ENCODE measurements around the gene CHTOP.

Gene CHTOP

DNA sequence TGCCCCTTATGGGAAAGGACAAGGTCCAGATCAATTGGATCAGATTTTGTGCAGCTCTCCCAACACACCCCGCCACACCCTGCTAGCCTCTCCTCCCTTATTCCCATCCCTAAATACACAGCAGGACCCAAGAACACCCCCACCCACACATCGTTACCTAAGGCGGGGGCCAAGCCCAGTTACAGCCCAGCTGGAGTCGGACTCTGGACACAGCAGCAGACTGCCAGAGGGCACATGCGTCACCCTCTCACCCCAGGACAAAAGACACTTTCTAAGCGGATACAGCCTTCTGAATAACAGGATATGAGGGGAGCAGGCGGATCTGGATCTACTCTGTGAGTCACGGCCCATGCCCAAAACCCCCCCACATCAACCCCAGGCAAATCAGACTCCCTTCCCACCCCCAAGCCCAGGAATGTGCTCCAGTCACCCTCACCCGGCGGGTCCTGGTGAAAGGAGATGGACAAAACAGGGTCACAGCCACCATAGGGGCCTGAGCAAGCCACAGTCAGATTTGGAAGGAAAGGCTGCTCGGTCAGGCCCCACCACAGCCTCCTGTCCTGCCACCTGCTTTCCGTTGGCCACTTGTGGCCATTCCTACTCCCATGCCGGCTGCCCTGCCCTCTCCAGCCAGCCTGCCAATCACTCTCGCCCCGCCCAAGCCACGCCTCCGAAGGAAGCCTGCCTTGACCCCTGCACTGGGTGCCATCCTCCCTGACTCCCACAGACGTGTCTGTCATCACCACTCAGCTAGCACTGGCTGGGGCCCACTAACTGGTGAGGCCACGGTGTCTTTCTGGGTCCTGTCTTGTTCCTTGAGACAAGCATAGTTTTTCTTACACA lies 24.9 kb upstream of the CHTOP start:
- Mint-ChIP-seq H3K36me3 (ENCODE audit: low read depth) (no peaks in the 10 kb centered on the region), H3K27me3 (no peaks in the 10 kb centered on the region), H3K9me3 (no peaks in the 10 kb centered on the region), H3K27ac (no peak overlapping the region), H3K4me1 (ENCODE audit: low read depth) (no peaks in the 10 kb centered on the region), H3K4me3 (no peak overlapping the region)
- no peak for DNase-seq

DNA sequence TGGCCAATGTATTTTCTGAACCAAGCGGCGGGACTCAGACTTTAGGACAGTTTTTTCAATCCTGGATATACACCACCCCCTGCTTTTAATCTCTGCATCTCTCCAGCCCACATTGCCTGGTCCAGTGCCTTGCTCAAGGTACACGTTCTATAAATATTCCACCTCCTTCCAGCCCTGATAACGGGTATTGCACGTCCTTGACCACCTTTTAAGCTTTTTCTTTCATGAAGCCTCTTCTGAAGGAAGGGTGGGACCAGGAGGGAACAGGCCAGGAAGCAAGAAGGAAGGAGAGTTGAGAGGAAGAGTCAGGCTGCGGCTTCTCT lies 24.3 kb upstream of the CHTOP start:
- DNase-seq: no peak
- H3K9me3 Mint-ChIP-seq: no peaks in the 10 kb centered on the region
- no peaks in the 10 kb centered on the region for H3K36me3 Mint-ChIP-seq (ENCODE audit: low read depth)
- H3K27ac Mint-ChIP-seq: no peak overlapping the region
- H3K4me1 Mint-ChIP-seq (ENCODE audit: low read depth): no peaks in the 10 kb centered on the region
- no peak overlapping the region for H3K4me3 Mint-ChIP-seq
- no peaks in the 10 kb centered on the region for H3K27me3 Mint-ChIP-seq

DNA sequence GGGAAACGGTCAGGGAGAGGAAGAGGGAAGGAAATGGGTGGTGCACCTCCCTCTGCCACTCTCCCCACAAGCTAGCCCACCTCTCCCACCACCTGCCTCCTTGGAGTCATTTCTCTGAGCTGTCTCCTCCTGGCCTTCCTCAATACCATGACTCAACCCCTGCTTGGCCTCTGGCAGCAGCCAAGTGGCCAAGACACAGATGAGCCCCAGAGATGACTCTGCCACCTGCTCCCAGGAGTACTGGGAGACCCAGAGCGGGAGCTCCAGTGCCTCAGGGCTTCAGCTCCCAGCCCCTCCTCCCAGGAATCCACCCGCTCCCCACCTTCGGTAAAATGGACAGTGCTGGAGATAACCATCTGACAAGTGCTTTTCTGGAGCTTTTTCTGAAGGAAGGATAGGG lies 23.5 kb upstream of the CHTOP start:
- Mint-ChIP-seq H3K9me3 (no peaks in the 10 kb centered on the region), H3K27me3 (no peaks in the 10 kb centered on the region), H3K27ac (peak overlapping the region; percentile 55), H3K36me3 (ENCODE audit: low read depth) (no peaks in the 10 kb centered on the region), H3K4me3 (no peak overlapping the region), H3K4me1 (ENCODE audit: low read depth) (no peaks in the 10 kb centered on the region)
- no peak for DNase-seq

DNA sequence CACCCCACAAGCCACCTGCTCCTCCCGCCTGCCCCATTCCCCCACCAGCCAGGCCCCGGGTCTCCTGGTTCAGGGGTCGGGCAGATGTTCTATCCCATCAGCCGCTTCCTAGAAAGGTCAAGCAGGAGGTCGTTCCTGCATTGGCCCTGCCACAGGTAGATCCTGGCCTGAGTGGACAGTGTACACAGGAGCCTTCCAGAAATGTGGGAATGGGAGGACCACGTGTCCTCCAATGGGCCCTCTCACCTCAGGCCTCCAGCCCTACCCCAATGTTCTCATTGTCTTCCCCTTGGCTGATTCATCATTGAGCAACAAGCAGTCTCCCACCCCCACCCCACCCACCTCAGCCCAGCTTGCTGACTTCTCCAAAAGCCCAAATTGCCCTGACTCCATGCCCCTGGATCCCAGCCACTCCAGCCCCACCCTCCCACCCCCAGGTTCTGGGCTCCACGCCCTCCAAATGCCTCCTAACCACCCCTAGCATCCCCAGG lies 23.0 kb upstream of the CHTOP start:
- Mint-ChIP-seq H3K4me3 (no peak overlapping the region), H3K36me3 (ENCODE audit: low read depth) (no peaks in the 10 kb centered on the region), H3K9me3 (no peaks in the 10 kb centered on the region), H3K27ac (no peak overlapping the region), H3K4me1 (ENCODE audit: low read depth) (peaks cover 2% of the 10 kb centered on the region), H3K27me3 (no peaks in the 10 kb centered on the region)
- DNase-seq: no peak

DNA sequence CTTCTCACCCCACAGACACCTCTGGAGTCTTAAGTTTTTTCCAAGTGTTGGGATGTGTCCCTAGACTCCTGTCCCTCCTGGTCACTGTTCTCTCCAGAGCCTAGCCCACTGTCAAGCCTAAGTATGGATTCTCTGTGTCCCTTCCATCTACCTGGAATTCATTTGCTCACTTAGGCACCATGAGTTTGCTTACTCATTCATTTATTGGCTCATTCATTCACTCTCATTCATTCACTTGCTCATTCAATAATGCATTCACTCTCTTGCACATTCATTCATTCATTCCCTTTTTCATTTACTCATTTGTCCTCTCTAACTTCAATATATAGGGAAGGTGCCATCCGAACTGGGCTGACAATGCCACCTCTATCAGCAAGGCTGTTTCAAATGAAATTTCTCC lies 22.5 kb upstream of the CHTOP start:
- Mint-ChIP-seq H3K9me3 (no peaks in the 10 kb centered on the region), H3K27me3 (no peaks in the 10 kb centered on the region), H3K4me1 (ENCODE audit: low read depth) (peaks cover 5% of the 10 kb centered on the region), H3K4me3 (no peak overlapping the region), H3K36me3 (ENCODE audit: low read depth) (no peaks in the 10 kb centered on the region), H3K27ac (no peak overlapping the region)
- no peak for DNase-seq

DNA sequence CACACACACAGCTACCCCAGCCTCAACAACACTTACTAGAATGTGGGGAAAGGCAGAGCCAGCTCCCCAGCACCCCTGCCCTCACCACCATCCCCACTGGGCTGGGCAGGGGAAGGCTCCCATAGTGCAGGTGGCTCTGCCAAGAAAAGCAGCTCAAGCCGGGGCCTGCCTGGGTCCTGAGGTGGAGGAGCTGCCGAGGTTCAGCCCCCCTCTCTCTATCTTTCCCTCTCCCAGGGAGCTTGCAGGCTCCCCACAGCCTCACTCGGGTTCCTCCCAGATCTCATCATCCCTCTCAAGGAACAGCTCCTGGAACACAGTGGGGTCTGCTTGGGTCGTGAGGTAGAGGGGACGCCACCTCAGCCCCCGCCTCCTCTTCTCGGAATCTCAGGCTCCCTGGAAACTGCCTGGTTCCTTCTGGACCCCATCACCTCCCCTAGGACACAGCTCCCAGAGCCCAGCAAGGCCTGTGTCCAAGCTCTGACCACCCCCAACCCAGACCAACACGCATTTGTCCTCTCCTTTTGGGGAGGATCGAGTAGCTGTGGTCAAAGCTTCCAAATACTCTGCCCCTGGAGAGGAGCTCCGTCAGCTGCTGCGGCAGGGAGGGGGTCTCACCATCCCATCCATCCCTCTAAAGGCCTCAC lies 21.6 kb upstream of the CHTOP start:
- Mint-ChIP-seq H3K36me3 (ENCODE audit: low read depth) (no peaks in the 10 kb centered on the region), H3K27ac (no peak overlapping the region), H3K27me3 (no peaks in the 10 kb centered on the region), H3K4me1 (ENCODE audit: low read depth) (peaks cover 10% of the 10 kb centered on the region), H3K9me3 (no peaks in the 10 kb centered on the region), H3K4me3 (no peak overlapping the region)
- no peak for DNase-seq

DNA sequence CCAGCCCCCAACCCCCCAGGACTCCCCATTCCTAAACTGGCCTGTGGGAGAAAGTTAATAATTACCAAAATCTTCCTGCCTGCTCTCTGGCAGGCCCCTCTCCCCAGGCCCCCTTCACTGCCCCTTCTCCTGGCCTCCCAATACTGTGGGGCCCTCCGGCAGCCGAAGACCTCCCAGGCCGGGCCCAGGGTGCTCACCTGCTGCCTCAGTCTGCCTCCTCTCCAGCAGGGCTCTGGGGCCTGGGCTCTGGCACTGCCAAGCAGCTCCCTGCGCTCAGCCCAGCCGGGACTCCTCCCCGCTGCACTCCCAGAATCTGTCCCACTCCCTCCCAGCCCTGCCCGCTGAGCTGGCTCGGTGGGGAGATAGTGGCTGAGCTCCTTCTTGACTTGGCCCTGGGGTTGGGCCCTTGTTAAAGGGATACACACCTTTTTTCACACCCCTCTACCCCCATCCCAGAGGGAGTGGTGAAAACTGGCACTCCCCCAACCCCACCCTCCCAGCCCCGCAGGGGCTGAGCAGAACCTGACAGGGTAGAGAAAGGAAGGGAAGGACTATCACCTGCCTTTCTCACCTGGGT lies 21.0 kb upstream of the CHTOP start, which contains the start of gene S100A16:
Gene S100A16 (minus strand): TSS at position 383 of the 577 bp plus-strand sequence. CDS start 4,986 bp downstream, outside the sequence.
- Mint-ChIP-seq H3K4me1 (ENCODE audit: low read depth) (peaks cover 16% of the 10 kb centered on the region), H3K9me3 (no peaks in the 10 kb centered on the region), H3K27ac (no peak within 1 kb of the TSS), H3K4me3 (no peak within 1 kb of the TSS), H3K36me3 (ENCODE audit: low read depth) (no peaks in the 10 kb centered on the region), H3K27me3 (no peaks in the 10 kb centered on the region)
- DNase-seq: no peak

DNA sequence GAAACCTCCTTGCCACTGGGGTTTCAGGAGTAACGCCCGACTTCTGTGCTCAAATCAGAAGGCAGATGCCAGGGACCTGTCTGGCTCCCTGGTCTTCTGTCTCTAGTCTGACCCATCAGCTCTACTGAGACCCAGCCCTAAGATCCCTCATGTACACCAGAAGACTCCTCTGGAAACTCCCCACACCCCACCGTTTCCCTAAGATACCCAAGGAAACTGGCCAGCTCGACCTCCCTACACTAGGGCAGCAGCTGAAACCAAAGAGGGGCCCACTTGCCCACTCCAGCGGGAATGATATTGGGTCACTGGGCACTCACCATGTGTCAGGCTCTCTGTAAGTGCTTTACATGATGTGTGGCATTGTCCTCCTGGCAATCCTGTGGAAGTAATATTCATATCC lies 20.5 kb upstream of the CHTOP start:
- Mint-ChIP-seq H3K4me1 (ENCODE audit: low read depth) (peaks cover 18% of the 10 kb centered on the region), H3K4me3 (no peak overlapping the region), H3K27me3 (no peaks in the 10 kb centered on the region), H3K36me3 (ENCODE audit: low read depth) (no peaks in the 10 kb centered on the region), H3K27ac (no peak overlapping the region), H3K9me3 (no peaks in the 10 kb centered on the region)
- no peak for DNase-seq

DNA sequence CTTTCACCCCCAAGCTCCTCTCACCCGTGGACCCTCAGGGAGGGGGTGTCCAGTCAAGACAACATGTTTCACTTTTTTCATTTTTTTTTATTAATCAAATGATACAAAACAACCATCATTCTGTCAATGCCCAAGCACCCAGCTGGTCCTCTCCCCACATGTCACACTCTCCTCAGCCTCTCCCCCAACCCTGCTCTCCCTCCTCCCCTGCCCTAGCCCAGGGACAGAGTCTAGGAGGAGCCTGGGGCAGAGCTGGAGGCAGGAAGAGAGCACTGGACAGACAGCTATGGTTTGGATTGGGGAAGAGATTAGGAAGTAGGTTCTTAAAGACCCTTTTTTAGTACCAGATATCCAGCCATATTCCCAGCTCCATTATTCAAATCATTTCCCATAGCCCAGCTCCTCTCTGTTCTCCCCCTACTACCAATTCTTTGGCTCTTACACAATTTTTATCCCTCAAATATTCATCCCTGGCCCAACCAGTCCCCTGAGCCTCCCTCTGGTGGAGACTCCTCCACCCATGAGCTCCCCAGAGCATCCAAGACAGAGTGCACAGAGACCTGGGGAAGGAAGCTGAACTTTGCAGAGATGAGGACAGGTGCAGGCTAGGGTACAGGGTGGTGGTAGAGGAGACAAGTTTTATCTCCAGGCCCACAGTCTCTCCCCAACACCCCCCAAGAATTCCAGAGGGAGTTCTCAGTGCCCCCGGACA lies 19.5 kb upstream of the CHTOP start:
- Mint-ChIP-seq H3K27me3 (no peaks in the 10 kb centered on the region), H3K4me3 (no peak overlapping the region), H3K4me1 (ENCODE audit: low read depth) (peaks cover 18% of the 10 kb centered on the region), H3K36me3 (ENCODE audit: low read depth) (no peaks in the 10 kb centered on the region), H3K27ac (no peak overlapping the region), H3K9me3 (no peaks in the 10 kb centered on the region)
- no peak for DNase-seq

DNA sequence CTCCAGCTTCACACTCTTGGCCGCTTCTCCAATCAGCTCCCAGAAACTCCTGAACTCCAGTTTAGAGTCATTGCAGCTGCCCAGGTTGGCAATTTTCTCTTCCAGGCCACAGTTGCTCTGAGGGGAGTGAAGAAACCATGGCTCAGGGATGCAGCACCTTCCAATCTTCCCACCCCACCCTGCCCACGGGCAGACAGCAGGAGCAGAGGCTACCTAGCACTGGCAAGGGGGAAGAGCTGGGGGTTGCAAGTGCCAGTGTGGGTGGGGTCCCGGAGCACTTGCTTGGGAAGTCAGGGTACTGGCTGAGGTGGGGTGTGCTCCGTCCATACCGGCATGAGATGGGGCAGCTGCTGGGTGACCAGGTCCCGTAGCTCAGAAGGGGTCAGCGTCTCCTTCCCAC lies 19.0 kb upstream of the CHTOP start:
- no peaks in the 10 kb centered on the region for H3K9me3 Mint-ChIP-seq
- no peak overlapping the region for H3K4me3 Mint-ChIP-seq
- peaks cover 18% of the 10 kb centered on the region for H3K4me1 Mint-ChIP-seq (ENCODE audit: low read depth)
- no peaks in the 10 kb centered on the region for H3K36me3 Mint-ChIP-seq (ENCODE audit: low read depth)
- H3K27me3 Mint-ChIP-seq: no peaks in the 10 kb centered on the region
- no peak for DNase-seq
- H3K27ac Mint-ChIP-seq: no peak overlapping the region

DNA sequence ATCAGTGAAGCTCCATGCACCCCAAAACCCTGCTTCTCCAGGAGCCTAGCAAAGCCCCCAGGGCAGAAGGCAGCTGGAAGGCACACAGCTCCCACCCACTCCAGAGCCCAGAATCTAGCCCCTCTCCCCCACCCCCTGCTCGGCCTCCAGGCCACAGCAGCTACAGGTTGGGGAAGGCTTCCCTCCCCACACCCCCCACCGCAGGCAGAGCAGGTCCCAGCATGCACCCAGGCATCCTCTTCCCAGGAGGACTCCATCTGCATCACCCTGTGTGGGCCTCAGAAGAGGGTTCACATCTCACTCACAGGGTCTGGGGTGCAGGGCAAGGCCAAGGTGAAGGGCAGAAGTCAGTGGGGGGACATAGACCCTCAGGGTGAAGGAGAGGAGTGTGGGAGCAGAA lies 18.5 kb upstream of the CHTOP start:
- no peaks in the 10 kb centered on the region for H3K9me3 Mint-ChIP-seq
- no peaks in the 10 kb centered on the region for H3K27me3 Mint-ChIP-seq
- DNase-seq: no peak
- H3K27ac Mint-ChIP-seq: no peak overlapping the region
- no peaks in the 10 kb centered on the region for H3K36me3 Mint-ChIP-seq (ENCODE audit: low read depth)
- H3K4me1 Mint-ChIP-seq (ENCODE audit: low read depth): peaks cover 18% of the 10 kb centered on the region
- no peak overlapping the region for H3K4me3 Mint-ChIP-seq

DNA sequence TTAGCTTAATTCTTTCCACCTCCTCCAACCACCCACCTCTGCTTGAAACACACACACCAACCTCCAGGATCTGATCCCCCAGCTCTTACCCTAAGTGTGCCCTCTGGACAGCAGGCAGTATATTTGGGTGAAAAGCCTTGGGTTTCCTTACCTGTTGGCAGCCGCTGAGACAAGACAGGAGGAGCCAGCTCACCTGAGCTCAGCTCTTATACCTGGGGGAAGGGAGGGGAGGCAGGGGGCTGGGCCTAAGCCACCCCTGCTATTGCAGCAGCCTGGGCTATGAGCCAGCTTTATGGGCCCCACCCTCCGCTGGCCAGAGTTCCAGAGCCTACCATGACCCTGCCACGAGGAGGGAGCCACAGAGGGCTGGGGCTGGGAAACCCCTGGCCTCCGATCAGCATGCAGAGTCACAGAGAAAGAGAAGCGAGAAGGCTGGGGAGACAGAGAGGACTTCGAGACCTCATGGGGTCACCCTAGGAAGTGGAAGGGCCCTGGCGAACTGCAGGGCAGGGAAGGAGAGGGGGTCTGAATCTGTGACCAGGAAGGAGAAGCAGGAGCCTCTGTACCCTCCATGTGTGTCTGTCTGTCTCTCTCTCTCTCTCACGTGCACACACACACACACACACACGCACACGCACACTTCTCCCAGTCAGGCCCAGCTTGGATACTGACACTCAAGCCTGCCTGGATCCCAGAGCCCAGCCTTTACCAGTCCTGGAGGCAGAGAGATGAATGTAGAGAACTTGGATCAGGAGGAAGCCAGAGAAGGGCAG lies 17.5 kb upstream of the CHTOP start, which contains the start of gene S100A14:
Gene S100A14 (minus strand): TSS at position 182 of the 773 bp plus-strand sequence. CDS start 467 bp downstream, outside the sequence.
- Mint-ChIP-seq H3K27ac (no peak within 1 kb of the TSS), H3K4me1 (ENCODE audit: low read depth) (peaks cover 18% of the 10 kb centered on the region), H3K9me3 (no peaks in the 10 kb centered on the region), H3K27me3 (no peaks in the 10 kb centered on the region), H3K36me3 (ENCODE audit: low read depth) (no peaks in the 10 kb centered on the region), H3K4me3 (no peak within 1 kb of the TSS)
- DNase-seq: no peak

DNA sequence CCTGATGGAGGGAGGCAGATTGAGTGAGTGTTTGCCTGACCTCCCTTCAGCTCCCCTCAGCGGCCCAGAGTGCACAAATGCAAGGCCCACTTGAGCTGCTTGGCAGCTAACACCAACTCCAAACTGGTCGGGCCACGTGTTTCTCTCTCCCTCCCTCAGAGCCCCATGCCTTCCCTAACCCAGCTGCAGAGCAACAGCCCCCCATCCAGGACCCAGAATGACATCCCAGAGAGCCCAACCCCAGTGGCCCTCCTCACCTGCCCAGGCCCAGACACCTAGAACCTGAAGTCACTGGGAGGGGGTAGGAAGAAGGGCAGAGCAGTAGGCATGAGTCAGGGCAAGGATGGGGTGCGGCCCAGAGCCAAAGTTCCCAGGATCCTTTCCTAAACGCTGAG lies 17.0 kb upstream of the CHTOP start:
- Mint-ChIP-seq H3K9me3 (no peaks in the 10 kb centered on the region), H3K27ac (no peak overlapping the region), H3K4me1 (ENCODE audit: low read depth) (peaks cover 18% of the 10 kb centered on the region), H3K4me3 (no peak overlapping the region), H3K27me3 (no peaks in the 10 kb centered on the region), H3K36me3 (ENCODE audit: low read depth) (no peaks in the 10 kb centered on the region)
- DNase-seq: no peak

DNA sequence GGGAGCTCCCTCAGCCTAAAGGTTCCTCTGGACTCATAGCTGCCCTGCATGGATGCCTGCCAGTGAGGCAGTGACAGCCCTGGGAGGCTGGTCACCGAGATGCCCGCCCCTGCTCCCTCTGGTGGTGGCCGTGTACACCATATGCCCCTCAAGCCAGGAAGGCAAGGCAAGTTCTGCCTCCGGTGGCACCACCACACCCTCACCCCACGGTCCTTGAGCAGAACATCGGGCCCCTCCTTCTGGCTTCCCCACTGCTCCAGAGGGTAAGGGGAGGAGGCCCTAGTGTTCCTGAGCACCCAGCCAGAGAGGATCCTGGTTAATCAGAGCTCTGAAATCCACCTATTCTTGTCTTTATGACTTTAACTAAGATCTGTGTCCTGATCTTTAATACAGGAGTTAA lies 16.2 kb upstream of the CHTOP start:
- no peaks in the 10 kb centered on the region for H3K9me3 Mint-ChIP-seq
- no peak overlapping the region for H3K4me3 Mint-ChIP-seq
- peak; percentile 87 for DNase-seq
- peak overlapping the region; percentile 50 for H3K27ac Mint-ChIP-seq
- H3K36me3 Mint-ChIP-seq (ENCODE audit: low read depth): no peaks in the 10 kb centered on the region
- no peaks in the 10 kb centered on the region for H3K27me3 Mint-ChIP-seq
- peaks cover 18% of the 10 kb centered on the region for H3K4me1 Mint-ChIP-seq (ENCODE audit: low read depth)
